NCI-H1694 (cell line): ENCODE measurements around the gene NFATC2.

ENCODE experiments used
- DNase-seq: peaks from one replicate; lab custom pipeline; 2025; lab: John Stamatoyannopoulos, UW

NFATC2 gene

DNA sequence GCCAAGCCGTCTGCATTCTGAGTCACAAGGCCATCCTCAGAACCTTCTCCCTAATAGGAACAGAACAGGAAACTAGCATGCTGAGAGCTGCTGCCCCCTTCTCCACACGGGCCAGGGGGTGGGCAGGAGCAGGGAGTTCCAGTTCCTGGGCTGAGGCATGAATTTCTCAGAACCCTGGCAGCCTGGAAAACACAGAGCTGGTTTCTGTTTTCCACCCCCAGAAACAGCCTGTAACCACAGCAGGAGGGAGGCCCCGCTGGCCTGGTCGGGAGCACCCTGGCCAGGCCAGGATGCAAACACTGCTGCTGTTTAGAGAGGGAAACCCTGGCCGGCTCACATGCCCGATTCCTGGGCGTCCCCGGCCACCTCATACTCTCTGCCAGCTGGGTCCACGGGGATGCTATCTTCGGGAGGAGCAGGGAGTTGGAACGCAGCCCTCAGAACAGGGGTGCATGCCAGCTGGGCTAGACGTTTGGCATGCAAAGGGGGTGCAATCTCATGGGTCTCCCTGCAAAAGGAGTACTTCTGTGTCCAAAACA is 130.1 kb downstream of the NFATC2 start:
- no peak for DNase-seq

DNA sequence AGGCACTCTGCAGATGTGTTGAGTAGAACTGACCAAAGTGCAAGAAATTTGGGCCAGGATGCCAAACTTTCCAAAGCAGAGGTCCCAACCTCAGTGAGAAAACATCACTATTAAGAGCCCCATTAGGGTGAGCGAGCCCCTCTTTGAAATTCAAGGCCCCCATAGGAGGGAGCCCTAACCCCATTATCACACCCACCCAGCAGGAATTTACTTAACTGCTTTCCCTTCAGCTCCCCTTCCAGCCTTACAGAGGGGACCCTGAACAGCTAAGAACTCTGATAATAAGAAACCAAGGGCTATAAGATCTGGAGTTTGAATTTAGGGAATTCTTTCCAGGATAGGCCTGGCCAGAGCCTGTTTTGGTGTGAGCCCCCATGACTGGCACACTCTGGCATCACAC is 130.6 kb downstream of the NFATC2 start:
- peak; percentile 3 for DNase-seq

DNA sequence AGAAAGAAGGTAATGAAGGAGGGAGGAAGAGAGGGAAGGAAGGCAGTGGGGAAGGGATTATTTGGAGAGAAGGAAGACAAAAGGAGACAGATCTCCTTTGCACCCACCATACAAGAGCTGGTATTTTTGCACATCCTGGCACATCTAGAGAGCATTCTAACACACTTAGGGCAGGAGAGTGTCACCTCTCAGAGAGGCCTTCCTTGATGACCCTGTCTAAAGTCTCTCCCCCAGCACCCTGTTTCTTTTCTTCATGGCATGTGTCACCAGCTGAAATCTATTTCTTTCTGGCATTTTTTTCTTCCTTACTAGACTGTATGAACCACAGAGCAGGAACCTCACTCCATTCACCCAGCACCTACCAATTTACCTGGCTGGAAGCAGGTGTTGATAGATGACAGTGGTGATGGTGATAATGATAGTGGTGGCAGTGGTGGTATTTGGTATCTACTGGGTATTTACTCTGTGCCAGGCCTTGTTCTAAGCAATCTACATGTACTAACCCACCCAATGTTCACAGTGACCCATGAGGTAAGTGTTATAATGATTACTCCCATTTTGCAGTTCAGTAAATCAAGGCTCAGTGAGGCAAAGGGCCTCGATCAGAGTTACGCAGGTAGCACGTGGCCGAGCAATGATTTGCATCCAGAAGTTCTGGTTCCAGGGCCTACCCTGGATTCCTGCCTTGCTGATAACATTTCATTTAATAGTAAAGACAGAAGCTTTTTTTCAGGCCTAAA is 131.8 kb downstream of the NFATC2 start:
- no peak for DNase-seq

DNA sequence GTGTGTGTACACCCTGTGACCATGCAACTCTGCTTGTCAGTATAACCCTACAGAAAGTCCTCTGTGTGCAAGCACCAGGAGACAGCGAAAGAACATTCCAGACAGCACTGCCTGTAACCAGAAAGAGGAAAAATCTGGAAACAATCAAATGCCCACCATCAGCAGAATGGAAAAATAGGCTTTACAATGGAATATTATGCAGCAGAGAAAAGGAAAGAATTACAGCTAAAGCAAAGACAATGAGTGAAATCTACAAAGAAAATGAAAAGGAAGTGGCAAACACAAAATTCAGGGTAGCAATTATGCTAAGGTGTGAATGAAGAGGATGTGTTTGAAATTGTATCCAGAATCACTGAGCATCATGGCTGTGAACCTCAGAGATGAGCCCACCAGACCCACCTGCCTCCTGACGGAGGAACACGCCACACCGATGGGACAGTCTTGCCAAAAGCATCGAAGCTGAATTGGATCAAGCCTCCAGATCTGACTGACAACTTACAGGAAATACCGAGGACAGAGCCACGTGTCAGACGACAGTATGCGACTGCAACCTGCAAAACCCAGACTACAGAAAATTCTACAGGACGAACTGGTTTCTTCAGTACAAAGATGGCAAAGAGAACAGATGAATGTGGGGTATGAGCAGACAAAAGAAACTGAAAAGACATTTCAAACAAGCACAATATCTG is 133.2 kb downstream of the NFATC2 start:
- DNase-seq: no peak

DNA sequence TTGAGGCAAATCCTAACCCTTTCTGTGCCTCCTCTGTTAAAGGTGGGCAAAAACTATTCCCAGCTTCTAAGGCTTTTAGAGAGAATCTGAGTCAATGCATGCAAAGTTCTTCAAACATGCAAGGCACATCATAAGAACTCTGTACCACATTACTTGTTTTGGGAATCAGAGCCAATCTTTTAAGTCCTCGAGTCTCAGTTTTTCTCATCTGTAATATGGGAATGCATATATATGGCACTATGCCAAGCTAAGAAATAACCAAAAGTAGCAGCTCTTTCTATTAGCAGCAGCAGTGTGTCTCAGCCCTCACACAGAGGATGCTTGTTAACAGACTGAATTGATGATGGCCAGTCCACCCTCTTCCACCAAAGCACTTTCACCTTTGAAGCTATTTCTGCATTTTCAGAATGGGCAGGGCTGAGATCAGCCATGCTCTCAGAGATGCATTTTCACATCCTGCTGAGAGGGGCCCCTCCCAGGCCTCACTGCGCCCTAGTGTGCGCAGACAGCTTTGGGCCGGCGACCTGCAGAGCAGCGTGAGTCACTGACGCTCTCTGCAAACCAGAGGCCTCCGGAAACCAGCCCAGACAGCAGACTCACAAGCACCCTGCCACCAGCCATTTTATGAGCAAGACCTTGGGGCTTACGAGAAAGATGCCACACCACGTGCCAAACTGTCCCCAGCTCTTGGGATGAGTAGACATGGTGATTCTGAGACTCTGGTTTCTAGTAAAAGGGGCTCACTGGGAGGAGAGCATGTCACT is 138.0 kb downstream of the NFATC2 start:
- no peak for DNase-seq

DNA sequence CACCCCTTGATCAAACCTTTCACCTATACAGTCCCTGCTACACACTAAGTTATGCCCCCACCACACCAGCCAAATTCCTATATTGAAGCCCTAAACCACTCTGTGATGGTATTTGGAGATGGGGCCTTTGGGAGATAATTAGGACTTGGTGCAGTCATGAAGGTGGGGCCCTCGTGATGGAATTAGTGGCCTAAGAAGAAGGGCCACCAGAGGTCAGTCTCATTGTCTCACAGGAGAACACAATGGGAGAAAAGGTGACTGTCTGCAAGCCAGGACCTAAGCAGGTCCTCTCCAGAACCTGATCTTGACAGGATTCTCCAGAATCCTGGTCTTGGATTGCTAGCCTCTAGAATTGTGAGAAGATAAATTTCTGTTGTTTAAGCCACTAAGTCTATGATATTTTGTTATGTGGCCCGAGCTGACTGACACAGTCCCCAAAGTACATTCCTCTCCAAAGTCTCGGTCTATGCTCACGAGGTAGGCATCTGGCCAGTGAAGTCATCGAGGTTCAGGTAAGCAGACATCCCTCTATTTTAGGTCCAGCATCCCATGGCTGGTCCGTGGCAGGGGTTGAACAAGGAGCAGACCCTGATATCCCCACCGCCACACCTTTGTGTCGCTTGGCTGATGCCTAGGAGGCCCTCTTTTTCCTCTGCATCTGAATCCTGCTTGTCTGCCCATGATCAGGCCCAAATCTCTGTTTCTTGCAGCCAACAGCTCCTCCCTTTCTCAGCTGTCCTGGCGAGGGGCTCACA is 138.9 kb downstream of the NFATC2 start:
- no peak for DNase-seq

DNA sequence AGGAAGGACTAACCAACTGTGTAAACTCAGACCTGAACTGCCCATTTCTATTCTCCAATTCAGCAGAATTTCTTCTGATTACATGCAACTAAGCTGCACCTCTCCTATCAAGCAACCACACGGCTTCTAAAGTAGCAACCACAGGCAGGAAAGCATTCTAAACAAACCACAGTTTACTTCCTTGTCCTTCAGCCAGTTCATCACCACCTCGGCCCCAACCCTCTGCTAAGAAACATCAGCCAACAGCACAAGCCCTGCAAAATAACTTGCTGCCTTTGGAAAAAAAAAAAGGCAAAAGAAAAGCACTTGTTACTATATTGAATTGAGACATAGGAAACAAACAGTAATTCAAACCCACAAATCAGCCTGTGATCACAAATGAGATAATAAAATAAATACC is 140.3 kb downstream of the NFATC2 start:
- no peak for DNase-seq

DNA sequence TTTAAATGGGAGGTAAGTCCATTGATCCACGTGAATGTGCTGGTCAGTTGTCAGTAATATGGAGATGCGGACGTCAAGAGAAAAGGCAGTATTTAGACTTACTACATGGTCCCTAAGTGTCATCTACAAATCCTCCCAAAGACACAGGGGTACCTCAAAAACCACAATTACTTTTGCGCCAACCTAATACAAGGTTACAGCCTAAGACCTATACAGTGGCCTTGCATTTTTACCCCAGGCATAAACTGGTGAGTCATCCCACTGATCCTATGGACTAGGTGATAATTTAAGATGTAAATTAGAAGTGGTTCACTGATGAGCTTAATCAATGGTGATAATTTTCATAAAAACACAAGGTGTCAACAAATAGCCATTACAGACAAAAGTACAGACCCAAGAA is 141.0 kb downstream of the NFATC2 start:
- DNase-seq: no peak

DNA sequence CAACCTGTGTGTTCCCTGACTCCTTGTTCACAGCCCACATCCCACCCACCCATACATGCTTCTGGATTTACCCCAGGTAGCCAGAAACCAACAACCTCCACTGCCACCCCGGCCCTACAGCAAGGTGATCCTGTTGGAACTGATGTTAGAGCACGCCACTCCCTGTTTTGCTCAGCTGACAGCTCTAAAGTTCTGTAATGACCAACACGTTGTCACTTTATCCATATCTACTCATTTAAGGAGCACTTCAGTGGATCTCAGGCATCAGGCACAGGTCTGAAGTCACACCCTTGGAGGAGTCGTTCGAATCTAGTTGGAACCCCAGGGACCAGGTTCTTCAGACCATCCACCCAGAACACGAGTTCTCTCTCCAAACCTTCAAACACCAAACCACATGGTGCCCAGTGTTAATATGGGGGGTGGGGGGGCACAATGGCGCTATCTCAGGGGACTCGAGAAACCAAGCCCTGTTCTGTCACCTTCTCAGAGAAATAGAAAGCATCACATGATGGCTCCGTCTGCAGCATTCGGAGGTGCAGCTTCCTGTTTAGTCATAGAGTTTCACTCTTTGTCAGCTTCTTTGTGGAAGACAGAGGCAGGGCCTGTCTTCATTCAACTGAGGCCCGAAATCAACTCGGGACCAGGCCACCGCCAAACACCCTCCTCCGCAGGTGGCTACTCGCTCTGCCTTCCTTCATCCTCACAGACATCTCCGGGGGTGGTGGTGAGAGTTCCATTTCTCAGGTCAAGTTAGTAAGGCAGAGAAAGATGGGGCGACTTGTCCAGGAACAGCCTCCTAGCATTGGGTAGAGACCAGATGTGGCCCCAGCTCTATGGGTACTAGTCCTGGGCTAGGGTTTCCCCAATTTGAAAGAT is 142.2 kb downstream of the NFATC2 start:
- no peak for DNase-seq

DNA sequence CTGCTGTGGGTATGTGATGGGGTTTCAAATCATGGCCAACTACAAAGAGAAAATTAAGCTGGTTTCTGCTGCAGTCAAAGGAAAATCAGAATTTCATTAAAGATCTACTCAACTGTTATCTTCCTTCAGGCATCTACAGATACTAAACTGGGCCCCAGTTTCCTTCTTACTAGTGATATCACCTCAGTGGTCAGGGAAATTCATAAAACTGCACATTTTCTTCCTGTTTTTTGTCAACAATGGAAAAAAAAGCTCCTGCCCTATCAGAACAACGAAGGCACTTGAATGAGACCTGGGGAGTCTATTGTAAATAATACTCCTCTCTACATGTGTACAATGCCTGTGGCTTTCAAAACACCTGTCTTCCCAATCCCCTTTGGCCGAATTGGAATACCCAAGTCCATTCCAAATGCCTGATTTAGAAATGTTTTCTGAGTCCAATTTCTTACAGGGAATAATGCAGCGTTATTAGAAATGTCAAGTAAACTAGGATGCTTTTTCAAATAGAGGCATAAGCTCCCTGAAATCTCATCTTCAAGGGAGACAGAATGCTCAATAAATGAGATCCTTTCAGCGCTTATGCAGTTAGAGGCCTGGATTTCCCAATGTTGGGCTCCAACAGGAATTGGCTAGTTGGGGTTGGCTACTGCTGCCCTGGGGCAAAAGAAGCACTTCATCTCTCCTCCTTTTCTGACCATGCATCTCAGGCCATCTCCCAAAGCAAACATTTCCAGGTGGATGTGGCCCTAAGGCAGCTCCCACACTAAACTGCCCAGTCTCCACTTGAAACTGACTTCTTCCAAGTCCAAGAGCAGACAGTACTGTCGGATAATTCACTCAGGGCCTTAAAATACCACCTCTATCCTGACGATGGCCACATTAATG is 143.3 kb downstream of the NFATC2 start:
- no peak for DNase-seq

DNA sequence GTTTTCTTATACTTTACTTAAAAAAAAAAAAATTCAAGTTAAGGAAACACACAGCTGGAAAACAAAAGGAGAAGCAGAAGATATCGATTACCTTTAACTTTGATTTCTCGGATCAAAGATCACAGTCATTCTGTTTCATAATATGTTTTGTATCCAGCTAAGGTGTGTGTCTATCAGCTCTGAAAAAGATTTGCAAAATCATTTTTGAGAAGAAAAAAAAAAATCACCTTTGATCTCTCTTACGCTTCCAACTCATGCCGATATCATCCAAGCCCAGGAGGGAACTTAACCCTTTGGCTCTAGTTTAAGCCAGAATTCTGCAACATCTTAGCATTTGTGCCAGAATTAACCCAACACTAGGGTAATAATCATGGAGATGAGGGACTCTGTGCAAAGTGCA is 144.0 kb downstream of the NFATC2 start:
- DNase-seq: no peak

DNA sequence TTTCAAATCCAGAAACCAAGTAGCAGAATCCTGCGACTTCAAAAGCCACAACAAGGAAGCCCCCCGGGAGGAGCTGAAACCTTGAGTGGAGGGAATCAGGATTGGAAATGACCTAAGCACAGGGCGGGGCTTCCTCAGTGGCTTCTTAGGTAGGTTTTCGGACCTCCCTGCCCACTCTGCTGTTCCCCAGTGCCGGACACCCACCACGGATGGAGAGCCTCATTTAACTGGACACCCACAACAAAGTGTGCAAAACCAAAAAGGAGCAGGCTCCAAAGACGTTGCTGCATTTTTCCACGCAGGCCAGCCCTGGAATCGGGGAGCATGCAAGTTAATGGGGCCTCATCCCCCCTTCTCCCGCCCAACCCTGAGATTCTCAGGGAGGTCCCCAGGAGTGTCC is 144.4 kb downstream of the NFATC2 start:
- no peak for DNase-seq

DNA sequence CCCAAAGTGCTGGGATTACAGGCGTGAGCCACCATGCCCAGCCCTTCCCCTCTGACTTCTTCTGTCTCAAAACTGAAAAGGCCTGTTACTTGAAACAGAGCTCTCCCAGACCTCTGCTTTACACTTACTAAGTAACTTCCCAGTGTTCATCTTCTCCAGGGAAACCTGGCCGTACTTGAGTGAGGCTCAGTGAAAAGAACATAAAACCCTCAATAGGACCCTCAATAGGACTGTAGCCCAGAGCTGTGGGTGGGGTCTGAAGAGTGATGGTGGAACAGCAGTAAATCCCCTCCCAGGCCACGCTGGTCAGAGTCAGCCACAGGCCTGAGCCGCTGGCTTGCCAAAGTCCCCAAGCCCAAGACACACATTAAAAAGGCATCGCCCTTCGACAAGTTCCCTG is 145.4 kb downstream of the NFATC2 start:
- DNase-seq: no peak

DNA sequence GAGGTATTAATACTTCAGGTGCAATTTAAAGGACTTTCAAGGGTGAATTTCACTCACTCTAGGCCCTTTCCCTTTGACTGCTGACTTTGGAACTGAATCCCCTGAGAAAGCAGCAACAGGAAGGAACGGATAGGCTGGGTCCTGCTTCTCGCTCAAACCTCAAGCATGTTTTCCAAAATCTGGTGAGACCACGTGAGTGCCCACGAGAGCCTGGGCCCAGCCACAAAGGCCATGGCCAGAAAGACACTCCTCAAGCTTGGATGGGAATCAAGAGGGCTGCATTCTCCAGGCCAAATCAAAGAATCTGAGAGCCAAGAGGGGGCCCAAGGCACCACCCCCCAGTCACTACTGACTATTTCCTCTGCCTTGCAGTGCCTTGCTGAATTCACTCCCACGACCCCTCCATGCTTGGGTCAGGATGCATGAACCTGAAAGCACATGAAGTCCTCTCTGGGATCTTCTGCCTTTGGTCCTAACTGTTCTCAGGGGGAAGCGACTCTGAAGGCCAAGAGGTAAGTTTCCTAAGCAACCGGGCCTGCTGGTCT is 146.1 kb downstream of the NFATC2 start:
- no peak for DNase-seq

DNA sequence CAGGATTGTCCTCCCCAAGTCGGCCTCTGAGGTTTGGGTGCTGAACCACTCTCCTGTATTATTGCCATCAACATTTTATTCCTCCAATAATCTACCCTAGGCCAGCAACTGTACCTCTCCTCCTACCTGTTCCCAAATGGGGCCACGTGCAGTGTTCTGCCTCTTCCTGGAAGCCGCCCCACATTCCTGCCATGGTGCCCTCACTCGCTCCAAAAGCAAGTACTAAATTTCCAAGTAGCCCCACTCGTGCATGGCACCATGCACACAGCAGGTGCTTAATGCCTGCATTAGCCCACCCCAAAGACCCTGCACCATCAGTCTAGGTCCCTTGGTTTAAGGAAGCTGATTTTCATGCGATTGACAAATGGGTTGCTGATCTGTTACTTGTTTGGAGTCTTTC is 147.8 kb downstream of the NFATC2 start:
- no peak for DNase-seq

DNA sequence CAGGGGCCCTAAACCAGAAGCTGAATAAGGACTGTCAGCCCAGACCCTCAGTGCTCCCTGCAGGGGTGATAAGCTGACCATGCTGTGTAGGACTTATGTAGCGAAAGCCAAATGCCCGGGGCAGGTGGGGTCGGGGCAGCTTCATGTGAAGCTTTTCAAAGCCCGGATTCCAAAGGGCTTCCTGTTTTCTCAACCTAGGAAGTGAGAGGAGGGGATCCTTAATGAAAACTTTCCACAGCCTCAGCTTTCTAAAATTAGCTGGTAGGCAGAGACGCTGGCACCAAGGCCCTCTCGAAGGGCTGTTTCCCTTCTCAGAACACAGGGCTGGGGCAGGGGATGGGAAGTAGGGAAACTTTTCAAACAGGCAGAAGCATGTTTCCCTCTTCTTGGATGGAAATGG is 148.9 kb downstream of the NFATC2 start:
- no peak for DNase-seq

DNA sequence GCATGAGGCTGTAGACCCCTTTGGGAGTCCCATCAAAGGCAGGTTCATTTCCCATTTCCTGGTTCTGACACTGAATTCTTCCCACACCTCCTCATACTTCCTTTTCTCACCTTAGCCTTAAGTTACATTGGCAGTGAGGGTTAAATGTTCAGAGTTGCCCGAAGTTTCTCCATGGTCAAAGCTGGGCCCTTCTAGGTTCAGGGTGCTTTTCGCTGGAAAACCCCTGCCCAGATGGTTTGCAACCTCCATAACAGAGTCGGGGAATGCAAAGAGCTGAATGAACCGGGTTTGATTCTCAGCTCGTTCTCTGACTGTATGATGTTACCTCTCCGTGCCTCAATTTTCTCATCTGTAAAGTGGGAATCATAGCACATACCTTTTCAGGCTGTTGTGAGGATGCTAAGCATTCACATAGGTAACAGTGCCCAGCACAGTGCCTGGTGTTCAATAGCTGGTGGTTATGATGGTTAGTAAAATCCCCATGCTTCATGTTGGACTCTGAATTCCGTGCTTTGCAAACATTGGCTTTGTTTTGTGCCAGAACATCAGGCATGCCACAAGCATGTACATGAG is 149.8 kb downstream of the NFATC2 start:
- DNase-seq: no peak

DNA sequence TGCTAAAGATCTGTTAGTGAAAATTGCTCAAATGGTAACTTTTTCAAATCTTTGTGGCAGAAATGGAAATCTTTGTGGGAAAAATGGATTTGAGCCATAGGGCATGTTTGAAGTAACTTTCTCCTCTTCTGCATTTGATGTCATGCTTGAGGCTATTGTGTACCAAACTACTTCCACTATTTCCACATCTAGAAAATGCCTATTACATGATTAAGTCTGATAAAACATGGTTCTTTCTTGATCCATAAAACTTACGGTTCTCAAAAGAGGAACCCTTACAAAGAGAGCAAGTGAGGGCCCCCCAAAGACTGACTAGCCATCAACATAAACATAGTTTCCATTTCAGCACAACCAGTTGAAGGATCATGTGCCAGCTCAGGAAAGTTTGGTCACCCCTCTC is 150.6 kb downstream of the NFATC2 start:
- no peak for DNase-seq

DNA sequence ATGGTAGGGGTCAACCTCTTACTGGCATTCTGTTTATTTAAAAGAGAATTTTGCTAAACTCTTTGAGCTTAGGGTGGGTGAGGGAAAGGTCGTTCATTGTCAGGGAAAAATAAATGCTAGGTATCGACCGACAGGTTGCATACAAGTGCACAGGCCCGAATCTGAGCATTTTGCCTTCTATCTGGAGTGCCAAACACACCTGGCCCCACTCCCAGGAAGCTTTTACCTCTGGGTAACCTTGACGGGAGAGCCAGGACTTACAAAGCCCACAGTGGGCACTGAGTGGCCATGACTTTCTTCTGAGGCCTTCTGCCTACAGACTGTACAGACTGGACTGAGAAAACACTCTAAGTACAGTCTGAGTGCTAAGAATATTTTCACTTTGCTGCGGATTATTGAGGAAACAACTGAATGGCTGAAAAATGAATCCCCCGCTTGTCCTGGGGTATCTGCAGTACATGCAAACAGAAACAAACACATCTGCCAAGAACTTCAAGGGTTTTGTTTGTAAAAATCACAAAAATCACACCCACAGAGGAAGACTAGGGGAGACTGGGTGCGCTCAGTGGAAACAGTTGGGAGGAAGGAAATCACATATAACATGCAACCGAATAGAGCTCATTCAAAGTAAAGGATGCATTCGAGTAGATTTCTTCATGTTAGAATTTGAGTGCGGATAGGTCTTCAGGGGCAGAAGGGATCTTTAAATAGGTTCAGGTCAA is 152.8 kb downstream of the NFATC2 start:
- DNase-seq: no peak
